ENCODE measurements around the gene HM13.
"Not testable (repeated sequence)": the region's sequence is repeated elsewhere in the genome, so short reads cannot be mapped to it uniquely, and the experiment has no call there.

The HM13 gene

GRCh38 chr20:31593221-31594001 is 79.2 kb downstream of the HM13 start:
- DNase-seq (ENCODE audit: low spot score), result no peak

GRCh38 chr20:31594002-31594557 is 79.8 kb downstream of the HM13 start:
- DNase-seq (ENCODE audit: low spot score), result no peak

GRCh38 chr20:31594558-31595379 is 80.5 kb downstream of the HM13 start:
- DNase-seq (ENCODE audit: low spot score), result no peak

- no peak for DNase-seq (ENCODE audit: low spot score)
Observed at GRCh38 chr20:31595380-31595653, 81.1 kb downstream of the HM13 start.

- peak; percentile 49 for DNase-seq (ENCODE audit: low spot score)
Observed at GRCh38 chr20:31595654-31596411, 81.6 kb downstream of the HM13 start.

GRCh38 chr20:31596412-31596715 is 82.1 kb downstream of the HM13 start:
- DNase-seq (ENCODE audit: low spot score), result not testable (repeated sequence)

- no peak for DNase-seq (ENCODE audit: low spot score)
Observed at GRCh38 chr20:31596831-31597480, 82.7 kb downstream of the HM13 start.

- DNase-seq (ENCODE audit: low spot score), result no peak
Observed at GRCh38 chr20:31597481-31597855, 83.2 kb downstream of the HM13 start.

GRCh38 chr20:31602431-31602778 is 88.2 kb downstream of the HM13 start:
- no peak for DNase-seq (ENCODE audit: low spot score)

- DNase-seq (ENCODE audit: low spot score), result no peak
Observed at GRCh38 chr20:31602779-31603441, 88.7 kb downstream of the HM13 start.

- DNase-seq (ENCODE audit: low spot score), result peak; percentile 97
Observed at GRCh38 chr20:31603822-31604566, 89.8 kb downstream of the HM13 start.

- DNase-seq (ENCODE audit: low spot score), result no peak
Observed at GRCh38 chr20:31604567-31605030, 90.4 kb downstream of the HM13 start.

GRCh38 chr20:31605031-31605901 is 91.0 kb downstream of the HM13 start, which contains the start of gene ID1:
ID1 (plus strand) TSS chr20:31605289; CDS start chr20:31605388, 99 bp downstream.
- peak; percentile 98 for DNase-seq (ENCODE audit: low spot score)

GRCh38 chr20:31605902-31606803 is 91.9 kb downstream of the HM13 start:
- DNase-seq (ENCODE audit: low spot score), result peak; percentile 24

GRCh38 chr20:31606804-31607639 is 92.8 kb downstream of the HM13 start:
- DNase-seq (ENCODE audit: low spot score), result no peak

GRCh38 chr20:31607640-31608250 is 93.5 kb downstream of the HM13 start:
- DNase-seq (ENCODE audit: low spot score), result peak; percentile 27

- peak; percentile 34 for DNase-seq (ENCODE audit: low spot score)
Observed at GRCh38 chr20:31608251-31608945, 94.2 kb downstream of the HM13 start.

Data from Ammon's horn (tissue), 1 donor.